ENCODE measurements around the gene TPSAB1.
"Not testable (repeated sequence)": the region's sequence is repeated elsewhere in the genome, so short reads cannot be mapped to it uniquely, and the experiment has no call there.

Gene TPSAB1

DNA sequence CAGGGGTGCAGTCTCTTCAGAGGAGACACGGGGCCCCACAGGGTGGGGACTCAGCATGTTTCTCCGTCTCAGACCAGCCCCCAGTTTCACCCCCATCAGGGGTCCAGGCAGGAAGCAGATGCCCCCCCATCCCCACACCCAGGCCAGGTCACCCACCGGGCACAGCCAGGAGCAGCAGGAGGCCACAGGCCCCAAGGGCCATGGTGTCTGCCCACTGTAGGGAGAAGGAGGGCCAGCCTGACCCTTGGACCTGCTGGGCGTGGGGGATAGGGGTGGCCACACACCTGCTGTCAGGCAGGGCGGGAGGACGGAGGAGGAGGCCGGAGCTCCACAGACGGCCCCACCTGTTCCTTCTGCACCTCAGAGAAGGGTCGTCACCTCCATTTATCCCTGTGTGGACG is 15.5 kb upstream of the TPSAB1 start, which contains the start of gene TPSG1:
TPSG1 (minus strand) TSS at position 218 of the 401 bp plus-strand sequence; CDS start at position 202, 16 bp downstream.
- no peak for DNase-seq

DNA sequence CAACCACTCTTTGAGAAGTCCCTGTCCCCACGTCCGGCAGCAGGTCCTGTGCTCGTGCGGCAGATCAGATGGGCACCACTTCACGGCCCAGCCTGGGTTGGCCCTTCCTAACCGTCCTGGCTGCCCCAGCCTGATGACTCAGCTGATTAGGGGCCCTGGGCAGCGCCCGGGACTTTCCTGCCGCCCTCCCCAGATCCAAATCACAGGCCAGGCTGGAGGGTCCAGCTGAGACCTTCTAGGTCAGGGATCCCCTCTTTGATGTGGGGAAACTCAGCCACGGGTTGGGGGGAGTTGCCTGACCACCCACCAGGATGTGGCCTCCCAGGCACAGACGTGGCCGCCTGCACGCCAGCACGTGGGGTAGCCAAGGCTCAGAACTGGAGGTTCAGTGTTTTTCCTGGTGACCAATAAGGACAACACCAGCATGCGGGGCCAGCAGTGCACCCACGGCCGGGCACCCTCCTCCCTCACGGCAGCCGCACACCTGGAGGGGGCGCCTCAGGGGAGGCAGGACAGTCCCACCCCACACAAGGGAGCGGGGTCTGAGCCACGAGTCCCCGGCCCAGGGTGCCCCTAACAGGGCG is 14.7 kb upstream of the TPSAB1 start:
- not testable (repeated sequence) for DNase-seq

DNA sequence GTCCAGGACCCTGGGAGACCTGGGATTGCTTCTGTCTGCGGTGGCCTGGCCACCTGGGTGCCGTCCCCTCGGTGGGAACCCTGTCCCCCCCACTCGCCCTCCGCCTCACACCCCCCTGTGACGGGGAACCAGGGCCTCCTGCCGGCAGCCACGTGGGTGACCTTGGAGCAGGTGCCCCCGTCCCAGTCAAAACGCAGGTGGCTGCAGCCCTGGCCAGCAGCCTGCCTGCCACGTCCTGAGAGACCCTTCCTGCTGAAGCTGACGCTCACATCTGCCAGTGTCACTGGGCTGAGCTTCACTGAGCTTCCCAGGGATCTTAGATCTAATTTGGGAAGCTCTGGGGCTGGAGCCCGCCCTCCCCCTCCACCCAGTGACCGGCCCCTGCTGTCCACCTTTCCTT is 13.8 kb upstream of the TPSAB1 start:
- not testable (repeated sequence) for DNase-seq

DNA sequence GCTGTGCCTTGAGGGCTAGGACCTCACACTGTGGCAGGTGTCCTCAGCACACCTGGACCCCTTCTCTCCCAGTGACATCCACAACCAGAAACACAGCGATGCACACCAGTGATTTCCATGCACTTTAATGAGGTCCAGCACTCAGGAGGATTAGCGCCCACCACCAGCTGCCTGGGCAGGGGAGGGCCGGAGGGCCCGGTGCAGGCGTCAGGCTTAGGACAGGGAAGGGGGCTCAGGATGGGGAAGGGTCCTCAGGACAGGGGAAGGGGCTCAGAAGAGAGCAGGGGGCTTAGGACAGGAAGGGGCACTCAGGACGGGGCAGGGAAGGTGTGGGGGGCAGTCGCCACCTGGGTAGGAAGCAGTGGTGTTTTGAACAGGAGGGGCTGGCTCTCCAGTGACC is 12.3 kb upstream of the TPSAB1 start:
- DNase-seq, result not testable (repeated sequence)

DNA sequence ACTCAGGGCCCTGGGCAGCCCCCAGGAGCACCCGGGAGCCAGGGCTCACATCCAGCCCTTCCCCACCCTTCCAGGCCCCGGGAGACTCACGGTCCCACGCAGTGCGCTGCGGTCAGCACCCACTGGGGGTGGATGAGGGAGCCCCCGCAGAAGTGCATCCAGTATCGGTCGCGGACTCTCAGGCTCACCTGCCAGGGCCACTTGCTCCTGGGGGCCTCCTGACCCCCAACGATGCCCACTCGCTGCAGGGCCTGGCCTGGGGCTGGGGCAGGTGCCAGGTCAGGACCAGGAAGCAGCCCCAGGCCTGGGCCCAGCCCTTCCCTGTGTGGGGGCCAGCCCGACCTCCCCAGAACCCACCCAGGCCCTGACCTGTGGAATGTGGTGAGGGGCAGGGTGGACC is 11.0 kb upstream of the TPSAB1 start:
- not testable (repeated sequence) for DNase-seq

DNA sequence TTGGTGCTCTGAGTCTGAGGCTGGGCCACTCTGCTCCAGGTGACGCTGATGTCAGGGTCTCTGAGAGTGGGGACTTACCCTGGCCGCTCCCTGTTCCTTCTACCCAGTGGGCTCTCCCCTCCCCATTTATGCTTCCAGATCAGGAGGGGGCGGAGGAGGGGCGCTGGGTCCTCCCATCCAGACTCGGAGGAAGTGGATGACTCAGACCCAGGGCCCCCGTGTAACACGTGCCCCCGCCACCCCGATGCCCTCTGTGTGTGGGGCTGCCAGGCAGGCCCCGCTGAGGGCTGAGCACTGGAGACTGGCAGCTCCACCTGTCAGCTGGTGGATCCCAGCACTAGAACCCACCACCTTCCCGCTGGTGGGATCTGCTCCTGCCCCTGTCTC is 10.4 kb upstream of the TPSAB1 start, which contains the start of gene TPSB2:
TPSB2 (minus strand) TSS at position 101 of the 387 bp plus-strand sequence. CDS start 233 bp downstream, outside the sequence.
- not testable (repeated sequence) for DNase-seq

DNA sequence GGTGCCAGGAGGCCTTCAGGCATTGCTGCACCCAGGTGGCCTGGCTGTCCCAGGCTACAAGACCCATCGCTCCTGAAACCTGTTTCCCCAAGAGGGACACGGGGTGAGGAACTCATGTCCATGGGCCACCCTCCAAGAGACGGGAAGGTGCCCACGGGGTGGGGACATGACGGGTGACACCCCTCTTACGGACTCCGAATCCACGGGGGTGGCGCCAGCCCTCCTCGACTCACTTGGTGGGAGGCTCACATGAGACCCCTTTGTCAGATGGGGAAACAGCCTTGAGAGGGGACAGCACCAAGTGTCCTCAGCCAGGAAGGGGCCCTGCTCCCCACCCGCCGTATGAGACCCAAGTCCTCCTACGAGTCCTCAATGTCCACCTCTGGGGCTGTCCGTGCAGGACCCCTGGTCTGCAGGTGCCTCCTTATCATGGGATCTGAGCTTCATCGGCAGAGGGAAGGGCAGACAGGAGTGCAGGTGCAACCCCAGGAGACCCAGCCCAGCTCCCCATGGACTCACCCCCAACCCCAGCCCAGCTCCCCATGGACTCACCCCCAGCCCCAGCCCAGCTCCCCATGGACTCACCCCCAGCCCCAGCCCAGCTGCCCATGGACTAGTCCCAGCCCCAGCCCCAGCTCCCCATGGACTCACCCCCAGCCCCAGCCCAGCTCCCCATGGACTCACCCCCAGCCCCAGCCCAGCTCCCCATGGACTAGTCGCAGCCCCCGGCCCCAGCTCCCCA is 9.9 kb upstream of the TPSAB1 start:
- DNase-seq, result not testable (repeated sequence)

DNA sequence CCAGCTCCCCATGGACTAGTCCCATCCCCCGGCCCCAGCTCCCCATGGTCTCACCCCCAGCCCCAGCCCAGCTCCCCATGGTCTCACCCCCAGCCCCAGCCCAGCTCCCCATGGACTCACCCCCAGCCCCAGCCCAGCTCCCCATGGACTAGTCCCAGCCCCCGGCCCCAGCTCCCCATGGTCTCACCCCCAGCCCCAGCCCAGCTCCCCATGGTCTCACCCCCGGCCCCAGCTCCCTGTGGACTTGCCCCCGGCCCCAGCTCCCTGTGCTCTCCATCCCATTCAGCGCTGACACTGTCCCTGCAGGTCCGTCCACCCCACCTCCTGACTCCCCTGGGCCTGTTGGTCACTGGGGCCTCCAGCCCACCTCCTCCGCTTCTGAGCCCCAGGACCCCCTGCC is 9.2 kb upstream of the TPSAB1 start:
- not testable (repeated sequence) for DNase-seq

DNA sequence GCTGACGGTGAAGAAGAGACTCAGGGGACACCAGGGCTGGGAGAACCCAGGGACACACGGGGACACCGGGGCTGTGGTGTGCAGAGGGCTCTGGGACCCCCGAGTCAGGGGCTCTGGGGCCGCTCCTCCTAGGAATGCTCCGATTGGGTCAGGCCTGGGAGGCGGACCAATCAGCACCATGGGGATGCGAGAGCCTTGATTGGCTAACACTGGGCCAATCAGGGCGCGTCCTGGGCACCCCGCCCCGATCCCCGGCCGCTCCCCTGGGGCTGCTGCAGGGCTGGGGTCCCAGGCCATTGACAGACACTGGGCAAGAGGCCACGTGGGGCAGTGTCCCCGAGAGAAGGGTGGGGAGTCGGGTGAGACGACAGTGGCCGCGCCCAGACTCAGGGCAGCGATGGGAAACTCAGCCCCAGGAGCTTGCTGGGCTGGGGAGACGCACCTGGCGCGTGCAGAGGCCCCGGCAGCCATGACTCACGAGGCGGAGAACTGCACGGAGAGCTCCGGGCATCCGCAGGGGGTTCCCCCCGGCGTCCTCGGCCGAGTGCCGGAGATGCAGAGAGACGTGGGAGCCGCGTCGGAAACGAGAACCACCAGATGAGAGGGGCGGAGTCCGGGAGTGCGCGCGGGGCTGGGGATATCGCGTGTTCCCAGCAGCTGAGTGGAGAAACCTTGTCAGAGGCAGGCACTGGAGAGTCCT is 8.3 kb upstream of the TPSAB1 start:
- not testable (repeated sequence) for DNase-seq

DNA sequence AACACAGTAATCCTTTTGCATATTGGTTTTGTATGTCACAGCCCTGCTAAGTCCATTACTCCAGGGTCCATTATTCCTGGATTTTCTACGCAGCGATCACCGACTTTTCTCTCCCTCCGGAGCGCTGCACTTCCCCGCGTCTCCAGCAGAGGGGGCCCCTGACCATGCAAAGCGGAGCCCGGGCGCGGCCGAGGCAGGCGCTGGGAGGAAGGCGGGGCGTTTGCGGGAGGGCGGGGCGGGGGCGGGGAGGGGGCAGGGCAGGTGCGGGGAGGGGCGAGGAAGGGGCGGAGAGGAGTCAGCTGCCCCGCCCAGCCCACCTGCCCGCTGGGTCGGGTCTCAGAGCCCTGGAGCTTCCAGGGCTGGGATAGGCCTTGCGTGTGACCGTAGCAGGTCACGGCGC is 3.8 kb upstream of the TPSAB1 start:
- not testable (repeated sequence) for DNase-seq

DNA sequence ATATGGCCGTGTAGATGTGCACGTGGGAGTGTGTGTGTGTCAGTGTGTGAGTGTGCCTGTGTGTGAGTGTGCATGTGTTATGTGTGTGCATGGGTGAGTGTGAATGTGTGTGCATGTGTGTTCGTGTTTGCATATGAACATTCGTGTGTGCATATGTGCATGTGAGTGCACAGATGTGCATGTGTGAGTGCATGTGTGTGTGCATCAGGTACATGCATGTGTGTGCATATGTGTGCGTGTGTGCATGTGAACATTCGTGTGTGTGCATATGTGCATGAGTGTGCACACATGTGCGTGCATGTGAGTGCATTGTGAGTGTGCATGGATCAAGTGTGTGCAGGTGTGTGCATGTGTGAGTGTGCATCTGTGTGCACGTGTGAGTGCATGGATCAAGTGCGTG is 2.5 kb upstream of the TPSAB1 start:
- DNase-seq, result no peak

DNA sequence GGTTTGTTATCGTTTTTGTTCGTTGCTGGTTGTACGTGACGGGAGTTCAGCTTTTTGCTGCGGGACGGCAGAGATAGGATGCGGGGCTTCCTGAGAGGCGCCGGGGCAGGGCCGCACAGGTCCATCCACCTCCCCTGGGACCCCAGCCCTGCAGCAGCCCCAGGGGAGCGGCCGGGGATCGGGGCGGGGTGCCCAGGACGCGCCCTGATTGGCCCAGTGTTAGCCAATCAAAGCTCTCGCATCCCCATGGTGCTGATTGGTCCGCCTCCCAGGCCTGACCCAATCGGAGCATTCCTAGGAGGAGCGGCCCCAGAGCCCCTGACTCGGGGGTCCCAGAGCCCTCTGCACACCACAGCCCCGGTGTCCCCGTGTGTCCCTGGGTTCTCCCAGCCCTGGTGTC is 1.6 kb upstream of the TPSAB1 start:
- DNase-seq, result not testable (repeated sequence)

DNA sequence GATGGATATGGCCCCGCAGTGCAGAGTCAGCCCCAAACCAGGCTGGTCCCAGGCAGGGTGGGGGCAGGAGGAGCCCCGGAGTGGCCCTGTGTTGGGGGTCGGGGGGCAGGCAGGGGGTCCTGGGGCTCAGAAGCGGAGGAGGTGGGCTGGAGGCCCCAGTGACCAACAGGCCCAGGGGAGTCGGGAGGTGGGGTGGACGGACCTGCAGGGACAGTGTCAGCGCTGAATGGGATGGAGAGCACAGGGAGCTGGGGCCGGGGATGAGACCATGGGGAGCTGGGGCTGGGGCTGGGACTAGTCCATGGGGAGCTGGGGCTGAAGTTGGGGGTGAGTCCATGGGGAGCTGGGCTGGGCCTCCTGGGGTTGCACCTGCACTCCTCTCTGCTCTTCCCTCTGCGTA is 930 bp upstream of the TPSAB1 start:
- DNase-seq, result not testable (repeated sequence)

DNA sequence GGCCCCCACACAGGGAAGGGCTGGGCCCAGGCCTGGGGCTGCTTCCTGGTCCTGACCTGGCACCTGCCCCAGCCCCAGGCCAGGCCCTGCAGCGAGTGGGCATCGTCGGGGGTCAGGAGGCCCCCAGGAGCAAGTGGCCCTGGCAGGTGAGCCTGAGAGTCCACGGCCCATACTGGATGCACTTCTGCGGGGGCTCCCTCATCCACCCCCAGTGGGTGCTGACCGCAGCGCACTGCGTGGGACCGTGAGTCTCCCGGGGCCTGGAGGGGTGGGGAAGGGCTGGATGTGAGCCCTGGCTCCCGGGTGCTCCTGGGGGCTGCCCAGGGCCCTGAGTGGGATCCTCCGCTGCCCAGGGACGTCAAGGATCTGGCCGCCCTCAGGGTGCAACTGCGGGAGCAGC is 576 bp downstream of the TPSAB1 start:
- not testable (repeated sequence) for DNase-seq

DNA sequence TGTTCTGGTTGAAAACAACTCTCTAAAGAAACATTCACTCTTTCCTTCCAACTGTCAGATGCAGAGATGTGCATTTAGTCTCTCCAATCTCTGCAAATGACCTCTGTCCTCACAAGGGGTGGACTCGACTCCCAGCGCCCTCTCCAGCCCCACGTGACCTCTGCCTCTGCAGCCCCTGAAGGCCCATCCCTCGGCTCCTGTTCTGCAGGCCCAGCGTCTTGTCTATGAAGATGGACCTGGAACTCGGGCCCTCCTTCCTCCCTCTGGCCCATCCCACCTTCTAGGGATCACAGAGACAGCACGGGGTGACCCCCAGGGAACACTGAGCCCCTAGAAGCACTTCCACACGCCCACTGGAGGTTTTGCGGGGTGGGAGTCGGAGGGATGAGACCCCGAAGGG is 2.9 kb downstream of the TPSAB1 start:
- DNase-seq, result not testable (repeated sequence)

DNA sequence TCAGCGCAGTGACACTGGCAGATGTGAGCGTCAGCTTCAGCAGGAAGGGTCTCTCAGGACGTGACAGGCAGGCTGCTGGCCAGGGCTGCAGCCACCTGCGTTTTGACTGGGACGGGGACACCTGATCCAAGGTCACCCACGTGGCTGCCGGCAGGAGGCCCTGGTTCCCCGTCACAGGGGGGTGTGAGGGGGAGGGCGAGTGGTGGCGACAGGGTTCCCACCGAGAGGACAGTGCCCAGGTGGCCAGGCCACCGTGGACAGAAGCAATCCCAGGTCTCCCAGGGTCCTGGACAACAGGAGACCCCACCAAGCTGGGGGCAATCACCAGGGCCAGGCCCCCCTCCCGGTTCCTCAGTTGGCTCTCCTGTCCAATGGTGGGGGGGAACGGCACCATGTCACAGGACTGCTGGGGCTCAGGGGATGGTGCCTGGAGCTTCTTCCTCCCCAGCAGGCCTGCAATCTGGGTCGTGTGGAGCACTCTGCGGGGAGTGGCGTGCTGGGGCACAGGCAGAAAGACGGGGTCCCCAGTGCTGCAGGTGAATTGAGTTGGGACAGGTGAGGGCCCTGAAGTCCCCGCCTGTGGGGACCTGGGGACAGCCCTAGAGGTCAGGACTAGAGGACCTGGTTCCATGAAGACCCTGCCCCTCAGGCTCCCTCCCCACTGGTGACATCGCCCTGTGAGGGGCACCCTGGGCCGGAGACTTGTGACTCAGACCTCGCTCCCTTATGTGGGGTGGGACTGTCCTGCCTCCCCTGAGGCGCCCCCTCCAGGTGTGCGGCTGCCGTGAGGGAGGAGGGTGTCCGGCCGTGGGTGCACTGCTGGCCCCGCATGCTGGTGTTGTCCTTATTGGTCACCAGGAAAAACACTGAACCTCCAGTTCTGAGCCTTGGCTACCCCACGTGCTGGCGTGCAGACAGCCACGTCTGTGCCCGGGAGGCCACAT is 3.7 kb downstream of the TPSAB1 start:
- DNase-seq, result not testable (repeated sequence)

DNA sequence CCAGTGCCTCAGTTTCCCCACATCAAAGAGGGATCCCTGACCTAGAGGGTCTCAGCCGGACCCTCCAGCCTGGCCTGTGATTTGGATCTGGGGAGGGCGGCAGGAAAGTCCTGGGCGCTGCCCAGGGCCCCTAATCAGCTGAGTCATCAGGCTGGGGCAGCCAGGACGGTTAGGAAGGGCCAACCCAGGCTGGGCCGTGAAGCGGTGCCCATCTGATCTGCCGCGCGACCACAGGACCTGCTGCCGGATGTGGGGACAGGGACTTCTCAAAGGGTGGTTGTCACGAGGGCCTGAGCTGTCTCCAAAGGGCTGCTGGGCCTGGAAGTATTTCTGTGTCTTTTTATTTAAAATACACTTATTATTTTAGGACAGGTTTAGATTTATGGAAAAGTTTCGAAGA is 4.4 kb downstream of the TPSAB1 start:
- DNase-seq, result no peak

DNA sequence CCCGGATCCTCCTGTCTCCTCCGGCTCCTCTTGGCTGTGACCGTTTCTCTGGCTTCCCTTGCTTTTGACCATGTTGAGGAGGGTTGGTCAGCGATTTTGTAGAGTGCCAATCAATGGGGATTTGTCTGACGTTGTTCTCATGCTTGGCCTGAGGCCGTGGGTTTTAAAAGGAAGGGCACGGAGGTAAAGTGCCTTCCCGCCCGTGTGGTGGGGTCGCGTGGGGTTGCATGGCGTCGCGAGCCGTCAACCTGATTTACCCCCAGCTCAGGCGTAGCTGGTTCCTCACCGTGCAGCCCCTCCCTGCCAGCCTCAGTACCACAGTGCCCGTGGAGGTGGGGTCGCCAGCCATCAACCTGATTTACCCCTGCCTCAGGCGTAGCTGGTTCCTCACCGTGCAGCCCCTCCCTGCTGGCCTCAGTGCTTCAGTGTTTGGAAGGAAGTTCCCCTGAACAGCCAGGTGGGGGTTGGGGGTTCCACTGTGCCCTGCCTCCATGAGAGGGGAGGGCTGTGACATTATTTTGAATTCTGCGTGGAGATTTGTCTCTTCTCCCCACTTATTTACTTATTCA is 5.0 kb downstream of the TPSAB1 start:
- DNase-seq, result no peak

DNA sequence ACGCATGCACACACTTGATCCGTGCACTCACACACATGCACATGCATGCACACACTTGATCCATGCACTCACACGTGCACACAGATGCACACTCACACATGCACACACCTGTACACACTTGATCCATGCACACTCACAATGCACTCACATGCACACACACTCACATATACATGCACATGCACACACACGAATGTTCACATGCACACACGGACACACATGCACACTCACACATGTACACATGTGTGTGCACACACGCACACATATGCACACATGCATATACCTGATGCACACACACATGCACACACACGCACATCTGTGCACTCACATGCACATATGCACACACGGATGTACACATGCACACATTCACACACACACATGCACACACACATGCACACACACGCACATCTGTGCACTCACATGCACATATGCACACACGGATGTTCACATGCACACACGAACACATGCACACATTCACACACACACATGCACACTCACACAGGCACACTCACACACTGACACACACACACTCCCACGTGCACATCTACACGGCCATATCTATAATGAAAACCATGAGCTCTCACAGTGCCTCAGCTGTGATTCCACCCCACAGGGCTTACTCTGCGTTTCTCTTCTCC is 7.5 kb downstream of the TPSAB1 start:
- not testable (repeated sequence) for DNase-seq

DNA sequence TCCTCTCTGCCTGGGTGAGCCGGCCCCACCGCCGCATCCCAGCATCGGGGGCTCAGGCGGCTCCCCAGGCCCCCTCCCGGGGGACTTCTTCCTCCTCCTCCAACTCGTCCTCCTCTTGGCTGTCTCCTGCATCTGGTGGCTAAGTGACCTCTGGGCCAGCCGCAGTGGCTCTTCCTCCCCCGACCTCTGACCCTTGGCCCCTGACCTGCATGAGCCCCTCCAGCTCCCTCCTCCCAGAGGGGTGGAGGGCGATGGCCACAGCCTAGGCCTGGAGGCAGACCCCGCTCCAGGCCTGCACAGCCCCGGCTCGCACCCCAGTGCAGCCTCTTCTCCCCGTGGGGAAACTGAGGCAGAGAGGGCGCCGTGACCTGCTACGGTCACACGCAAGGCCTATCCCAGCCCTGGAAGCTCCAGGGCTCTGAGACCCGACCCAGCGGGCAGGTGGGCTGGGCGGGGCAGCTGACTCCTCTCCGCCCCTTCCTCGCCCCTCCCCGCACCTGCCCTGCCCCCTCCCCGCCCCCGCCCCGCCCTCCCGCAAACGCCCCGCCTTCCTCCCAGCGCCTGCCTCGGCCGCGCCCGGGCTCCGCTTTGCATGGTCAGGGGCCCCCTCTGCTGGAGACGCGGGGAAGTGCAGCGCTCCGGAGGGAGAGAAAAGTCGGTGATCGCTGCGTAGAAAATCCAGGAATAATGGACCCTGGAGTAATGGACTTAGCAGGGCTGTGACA is 8.7 kb downstream of the TPSAB1 start:
- DNase-seq, result not testable (repeated sequence)
